HepG2 (cell line): ENCODE measurements around the gene KIAA1958. TPM values are rescaled to one million over a fixed set of nuclear protein-coding genes. Genes with fewer than 3 reads are reported as not detected.

Source experiments
- ISX ChIP-seq: sonication (generic); formaldehyde crosslinking; conservative IDR thresholded peaks from 2 replicates; pipeline ENCODE4 v1.5.0; 2020; ENCODE audit warnings: missing genetic modification reagents
- MAFK ChIP-seq, 2 experiments: IDR thresholded peaks in 1 of 2; conservative IDR thresholded peaks in 1 of 2; 2 replicates each; pipeline ENCODE4 v1.6.1; 2011; ENCODE audit warnings: improper control_type of control experiment in 2 of 2, low read length in 2 of 2
- NFE2 ChIP-seq: sonication (generic); formaldehyde crosslinking; IDR thresholded peaks from 2 replicates; pipeline ENCODE4 v1.4.0; 2020; ENCODE audit warnings: missing genetic modification reagents
- NFYB ChIP-seq: sonication (generic); formaldehyde crosslinking; IDR thresholded peaks from 2 replicates; pipeline ENCODE4 v1.4.0; 2020; ENCODE audit warnings: missing genetic modification reagents
- RBM39 ChIP-seq: fragments of 200-400 bp; formaldehyde crosslinking; IDR thresholded peaks from one replicate; pipeline ENCODE4 v1.6.1; 2018; ENCODE audit warnings: antibody characterized with exemption, mild to moderate bottlenecking, low read depth, low read length; ENCODE audit not compliant: poor library complexity, severe bottlenecking
- STAT6 ChIP-seq: sonication (generic); formaldehyde crosslinking; IDR thresholded peaks from 2 replicates; pipeline ENCODE4 v1.4.0; 2020; ENCODE audit warnings: missing genetic modification reagents, mild to moderate bottlenecking, borderline replicate concordance
- TBX2 ChIP-seq: sonication (generic); formaldehyde crosslinking; IDR thresholded peaks from 2 replicates; pipeline ENCODE4 v1.5.0; 2020; ENCODE audit warnings: missing genetic modification reagents, mild to moderate bottlenecking, borderline replicate concordance
- TERF1 ChIP-seq: sonication (generic); formaldehyde crosslinking; IDR thresholded peaks from 2 replicates; pipeline ENCODE4 v1.8.0; 2022; ENCODE audit warnings: mild to moderate bottlenecking, missing genetic modification reagents, moderate library complexity
- ZMYM4 ChIP-seq: sonication (generic); formaldehyde crosslinking; IDR thresholded peaks from 2 replicates; pipeline ENCODE4 v1.8.1; 2023; ENCODE audit warnings: mild to moderate bottlenecking, missing genetic modification reagents
- ZNF20 ChIP-seq: sonication (generic); formaldehyde crosslinking; IDR thresholded peaks from 2 replicates; pipeline ENCODE4 v1.4.0; 2020; ENCODE audit warnings: mild to moderate bottlenecking, moderate library complexity, missing genetic modification reagents
- ZNF274 ChIP-seq: sonication (generic); formaldehyde crosslinking; IDR thresholded peaks from 2 replicates; pipeline ENCODE4 v1.5.1; 2020; ENCODE audit warnings: mild to moderate bottlenecking, missing genetic modification reagents
- ZNF709 ChIP-seq: sonication (generic); formaldehyde crosslinking; IDR thresholded peaks from 2 replicates; pipeline ENCODE4 v1.5.0; 2020; ENCODE audit warnings: mild to moderate bottlenecking, missing genetic modification reagents
- ZNF776 ChIP-seq: sonication (generic); formaldehyde crosslinking; IDR thresholded peaks from 2 replicates; pipeline ENCODE4 v1.4.0; 2020; ENCODE audit warnings: mild to moderate bottlenecking, missing genetic modification reagents
- ZSCAN29 ChIP-seq: sonication (generic); formaldehyde crosslinking; conservative IDR thresholded peaks from 2 replicates; pipeline ENCODE4 v1.4.0; 2020; ENCODE audit warnings: mild to moderate bottlenecking, missing genetic modification reagents
- polyA plus RNA-seq, 8 experiments: library from polyadenylated mRNA; depleted of rRNA in 3 of 8; stranded (reverse) in 7 of 8; unstranded in 1 of 8; fragments of >200 nt; fragmentation: Illumina TruSeq in 4 of 8; extraction: Trizol in 4 of 8; gene quantifications; 2 replicates each; pipeline versions ENCODE4 v1.2.1 to v1.2.3, GENCODE V29; 2011 to 2016; ENCODE audit warnings: low read depth in 4 of 8, missing spikeins in 1 of 8, mixed read lengths in 1 of 8; ENCODE audit not compliant: insufficient read depth in 1 of 8
- total RNA-seq, 5 experiments: library from RNA; depleted of rRNA; stranded (reverse); fragments of >200 nt; fragmentation: Illumina TruSeq; extraction: Trizol; gene quantifications; 2 replicates each; pipeline ENCODE4 v1.2.3, GENCODE V29; 2016; ENCODE audit warnings: low read depth in 1 of 5
- TF ChIP-seq, protein P1 (sequence below): sonication (generic); formaldehyde crosslinking; IDR thresholded peaks from 2 replicates; pipeline ENCODE4 v1.4.0; 2020; ENCODE audit warnings: missing genetic modification reagents
- TF ChIP-seq, protein P2 (sequence below): sonication (generic); formaldehyde crosslinking; IDR thresholded peaks from 2 replicates; pipeline ENCODE4 v1.8.1; 2022; ENCODE audit warnings: low read depth, mild to moderate bottlenecking, missing genetic modification reagents

Gene KIAA1958
- total and polyA plus RNA-seq, 2 of the 13 experiments (the other 11 are each of a cell fraction or from before 2014, with no cell fraction given): 8.5 to 10.3 TPM

DNA sequence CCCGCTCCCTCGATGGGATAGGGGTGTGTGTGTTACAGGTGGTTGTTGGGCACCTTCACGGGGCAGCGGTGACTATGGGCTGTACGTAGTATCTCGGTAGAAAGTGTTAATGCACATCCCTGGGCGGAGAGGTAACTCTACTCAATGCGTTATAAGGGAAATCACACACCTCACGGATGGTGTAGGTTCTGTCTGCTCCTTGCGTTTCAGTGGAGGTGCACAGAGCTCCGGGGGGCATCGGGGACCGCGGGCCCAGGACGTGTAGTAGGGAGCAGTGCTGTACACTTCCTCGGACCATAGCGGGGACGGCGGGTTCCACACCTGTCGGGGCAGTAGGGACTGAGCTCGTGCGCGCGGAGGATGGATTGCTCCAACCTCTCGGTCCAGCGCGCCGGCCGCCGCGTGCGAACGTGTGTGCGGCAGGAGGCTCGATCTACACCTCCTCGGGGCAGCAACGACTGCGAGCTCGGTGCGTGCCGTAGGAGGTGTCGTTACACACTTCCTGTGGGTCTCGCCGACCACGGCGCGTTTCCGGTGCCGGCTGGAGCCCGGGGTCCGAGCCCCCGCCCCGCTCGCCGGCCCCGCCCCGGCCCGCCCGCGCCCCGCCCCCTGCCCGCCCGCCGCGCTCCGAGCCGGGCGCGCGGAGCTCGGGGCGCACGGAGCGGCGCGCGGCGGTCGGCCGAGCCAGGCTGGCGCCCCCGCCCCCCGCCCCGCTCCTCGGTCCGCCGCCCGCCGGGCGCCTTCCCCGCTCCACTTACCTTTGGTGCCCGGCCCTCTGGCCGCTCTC is at the start of gene KIAA1958 (continued):
- no peak for TF ChIP-seq TERF1
- peak; percentile 61; the same call in 1 of the 2 replicates for TF ChIP-seq STAT6 (CRISPR knock-in tag)
- TF ChIP-seq NFE2 (CRISPR knock-in tag): peak; percentile 54; the same call in 1 of the 2 replicates
- no peak for TF ChIP-seq ISX (CRISPR knock-in tag)
- no peak for TF ChIP-seq MAFK (conservative IDR thresholded peaks at IDR 0.05 in 1 of 2, IDR thresholded peaks at IDR 0.05 in 1 of 2; ENCODE audit: low read length in 2 of 2)
- 0 out of 2 replicates have a peak, but pooled peaks have one; percentile 44 for TF ChIP-seq ZNF20 (CRISPR knock-in tag)
- peak; percentile 98 for TF ChIP-seq ZNF709
- peak; percentile 76 for TF ChIP-seq RBM39
- TF ChIP-seq ZNF274 (CRISPR knock-in tag): peak; percentile 91
- peak; percentile 96 for TF ChIP-seq ZNF776
- TF ChIP-seq NFYB (CRISPR knock-in tag): no peak
- peak; percentile 92 for TF ChIP-seq ZSCAN29 (CRISPR knock-in tag)
- TF ChIP-seq ZMYM4: peak; percentile 86
- TF ChIP-seq, protein P1, sequence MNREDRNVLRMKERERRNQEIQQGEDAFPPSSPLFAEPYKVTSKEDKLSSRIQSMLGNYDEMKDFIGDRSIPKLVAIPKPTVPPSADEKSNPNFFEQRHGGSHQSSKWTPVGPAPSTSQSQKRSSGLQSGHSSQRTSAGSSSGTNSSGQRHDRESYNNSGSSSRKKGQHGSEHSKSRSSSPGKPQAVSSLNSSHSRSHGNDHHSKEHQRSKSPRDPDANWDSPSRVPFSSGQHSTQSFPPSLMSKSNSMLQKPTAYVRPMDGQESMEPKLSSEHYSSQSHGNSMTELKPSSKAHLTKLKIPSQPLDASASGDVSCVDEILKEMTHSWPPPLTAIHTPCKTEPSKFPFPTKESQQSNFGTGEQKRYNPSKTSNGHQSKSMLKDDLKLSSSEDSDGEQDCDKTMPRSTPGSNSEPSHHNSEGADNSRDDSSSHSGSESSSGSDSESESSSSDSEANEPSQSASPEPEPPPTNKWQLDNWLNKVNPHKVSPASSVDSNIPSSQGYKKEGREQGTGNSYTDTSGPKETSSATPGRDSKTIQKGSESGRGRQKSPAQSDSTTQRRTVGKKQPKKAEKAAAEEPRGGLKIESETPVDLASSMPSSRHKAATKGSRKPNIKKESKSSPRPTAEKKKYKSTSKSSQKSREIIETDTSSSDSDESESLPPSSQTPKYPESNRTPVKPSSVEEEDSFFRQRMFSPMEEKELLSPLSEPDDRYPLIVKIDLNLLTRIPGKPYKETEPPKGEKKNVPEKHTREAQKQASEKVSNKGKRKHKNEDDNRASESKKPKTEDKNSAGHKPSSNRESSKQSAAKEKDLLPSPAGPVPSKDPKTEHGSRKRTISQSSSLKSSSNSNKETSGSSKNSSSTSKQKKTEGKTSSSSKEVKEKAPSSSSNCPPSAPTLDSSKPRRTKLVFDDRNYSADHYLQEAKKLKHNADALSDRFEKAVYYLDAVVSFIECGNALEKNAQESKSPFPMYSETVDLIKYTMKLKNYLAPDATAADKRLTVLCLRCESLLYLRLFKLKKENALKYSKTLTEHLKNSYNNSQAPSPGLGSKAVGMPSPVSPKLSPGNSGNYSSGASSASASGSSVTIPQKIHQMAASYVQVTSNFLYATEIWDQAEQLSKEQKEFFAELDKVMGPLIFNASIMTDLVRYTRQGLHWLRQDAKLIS (CRISPR knock-in tag): no peak
- TF ChIP-seq TBX2 (CRISPR knock-in tag): peak; percentile 88
- TF ChIP-seq, protein P2, sequence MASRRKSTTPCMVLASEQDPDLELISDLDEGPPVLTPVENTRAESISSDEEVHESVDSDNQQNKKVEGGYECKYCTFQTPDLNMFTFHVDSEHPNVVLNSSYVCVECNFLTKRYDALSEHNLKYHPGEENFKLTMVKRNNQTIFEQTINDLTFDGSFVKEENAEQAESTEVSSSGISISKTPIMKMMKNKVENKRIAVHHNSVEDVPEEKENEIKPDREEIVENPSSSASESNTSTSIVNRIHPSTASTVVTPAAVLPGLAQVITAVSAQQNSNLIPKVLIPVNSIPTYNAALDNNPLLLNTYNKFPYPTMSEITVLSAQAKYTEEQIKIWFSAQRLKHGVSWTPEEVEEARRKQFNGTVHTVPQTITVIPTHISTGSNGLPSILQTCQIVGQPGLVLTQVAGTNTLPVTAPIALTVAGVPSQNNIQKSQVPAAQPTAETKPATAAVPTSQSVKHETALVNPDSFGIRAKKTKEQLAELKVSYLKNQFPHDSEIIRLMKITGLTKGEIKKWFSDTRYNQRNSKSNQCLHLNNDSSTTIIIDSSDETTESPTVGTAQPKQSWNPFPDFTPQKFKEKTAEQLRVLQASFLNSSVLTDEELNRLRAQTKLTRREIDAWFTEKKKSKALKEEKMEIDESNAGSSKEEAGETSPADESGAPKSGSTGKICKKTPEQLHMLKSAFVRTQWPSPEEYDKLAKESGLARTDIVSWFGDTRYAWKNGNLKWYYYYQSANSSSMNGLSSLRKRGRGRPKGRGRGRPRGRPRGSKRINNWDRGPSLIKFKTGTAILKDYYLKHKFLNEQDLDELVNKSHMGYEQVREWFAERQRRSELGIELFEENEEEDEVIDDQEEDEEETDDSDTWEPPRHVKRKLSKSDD (CRISPR knock-in tag): no peak
